Bronchial epithelial cell (primary cell): ENCODE results near the gene PWWP2B. TPM values are rescaled to one million over a fixed set of nuclear protein-coding genes. Genes with fewer than 3 reads are reported as not detected.
A peak's percentile ranks its signal among the peaks of the same experiment; 100 is the strongest.

Source experiments
- DNase-seq: peaks from one replicate; pipeline ENCODE4 v3.0.0-alpha.2; 2010; ENCODE audit warnings: low read depth
- FAIRE-seq: peaks from 2 replicates; lab custom pipeline; 2011; peaks lifted over from hg19 to GRCh38; lab: Jason Lieb, UNC
- H3K27me3 ChIP-seq: 2 replicates; pipeline ENCODE4 v1.5.1; 2011; ENCODE audit warnings: low read length; ENCODE audit not compliant: control insufficient read depth, insufficient read depth
- H3K36me3 ChIP-seq: 2 replicates; pipeline ENCODE4 v1.5.1; 2011; ENCODE audit warnings: low read length; ENCODE audit not compliant: control insufficient read depth, insufficient read depth
- H3K4me3 ChIP-seq: 2 replicates; pipeline ENCODE4 v1.5.1; 2011; ENCODE audit warnings: mild to moderate bottlenecking, low read depth, low read length, control low read depth
- total RNA-seq: library from RNA; depleted of rRNA; stranded (reverse); fragments of >200 nt; gene quantifications from 2 replicates; pipeline ENCODE4 v1.2.1, GENCODE V29; 2014
- TF ChIP-seq, protein P1 (sequence below): IDR thresholded peaks from 2 replicates; pipeline ENCODE4 v1.5.1; 2011; ENCODE audit warnings: mild to moderate bottlenecking, moderate library complexity, low read length, control low read depth, inconsistent platforms; ENCODE audit not compliant: insufficient read depth, severe bottlenecking

The PWWP2B gene
- total RNA-seq, 1 donor from 2014 or later: 40.0 TPM

DNA sequence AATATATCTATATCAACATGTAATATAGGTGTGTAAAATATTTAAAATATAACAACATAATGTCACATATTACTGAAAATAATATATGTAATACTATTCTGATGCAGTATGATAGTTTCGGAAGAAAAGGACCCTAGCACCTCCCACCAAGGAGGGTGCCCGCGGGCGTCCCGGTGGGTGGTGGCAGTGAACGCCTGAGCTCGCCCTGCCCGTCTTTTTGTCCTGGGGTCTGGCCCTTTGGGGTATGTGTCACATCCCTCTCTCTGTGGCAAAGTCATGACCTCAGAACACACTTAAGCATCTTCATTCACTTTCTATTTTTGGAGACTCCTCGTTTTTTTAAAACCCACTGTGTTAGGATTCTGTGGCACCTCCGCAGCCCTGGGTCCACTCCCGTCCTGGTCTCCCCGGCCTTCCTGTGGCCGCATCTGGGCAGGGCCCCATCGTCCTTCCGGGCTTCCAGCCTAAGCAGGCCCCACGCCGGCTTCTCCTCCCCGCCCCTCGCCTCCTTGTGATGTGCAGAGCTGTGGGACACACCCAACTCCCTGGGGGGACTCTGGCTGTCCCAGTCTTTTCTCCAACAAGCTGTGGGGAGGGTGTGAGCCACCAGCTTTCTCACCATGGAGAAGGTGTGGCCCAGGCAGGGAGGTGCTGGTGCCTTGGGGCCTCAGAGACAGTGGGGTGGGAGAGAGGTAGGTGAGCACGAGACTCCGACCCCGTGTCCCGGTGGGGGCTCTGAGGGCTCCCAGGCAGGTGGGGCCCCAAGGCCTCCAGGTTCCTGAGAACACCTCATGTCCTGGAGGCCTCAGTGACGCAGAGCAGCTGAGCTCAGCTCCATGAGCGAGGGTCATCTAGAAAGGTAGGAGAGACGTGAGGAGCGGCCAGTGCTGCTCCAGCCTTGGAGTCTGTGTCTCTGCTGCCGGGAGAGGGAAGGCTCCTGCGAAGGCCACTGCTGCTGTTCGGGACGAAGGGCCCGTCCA is 16.5 kb downstream of the PWWP2B start:
- no peak overlapping the region for H3K4me3 ChIP-seq
- no peaks in the 10 kb centered on the region for H3K27me3 ChIP-seq
- FAIRE-seq (no peak), DNase-seq (no peak)
- peaks cover 11% of the 10 kb centered on the region for H3K36me3 ChIP-seq
- TF ChIP-seq, protein P1, sequence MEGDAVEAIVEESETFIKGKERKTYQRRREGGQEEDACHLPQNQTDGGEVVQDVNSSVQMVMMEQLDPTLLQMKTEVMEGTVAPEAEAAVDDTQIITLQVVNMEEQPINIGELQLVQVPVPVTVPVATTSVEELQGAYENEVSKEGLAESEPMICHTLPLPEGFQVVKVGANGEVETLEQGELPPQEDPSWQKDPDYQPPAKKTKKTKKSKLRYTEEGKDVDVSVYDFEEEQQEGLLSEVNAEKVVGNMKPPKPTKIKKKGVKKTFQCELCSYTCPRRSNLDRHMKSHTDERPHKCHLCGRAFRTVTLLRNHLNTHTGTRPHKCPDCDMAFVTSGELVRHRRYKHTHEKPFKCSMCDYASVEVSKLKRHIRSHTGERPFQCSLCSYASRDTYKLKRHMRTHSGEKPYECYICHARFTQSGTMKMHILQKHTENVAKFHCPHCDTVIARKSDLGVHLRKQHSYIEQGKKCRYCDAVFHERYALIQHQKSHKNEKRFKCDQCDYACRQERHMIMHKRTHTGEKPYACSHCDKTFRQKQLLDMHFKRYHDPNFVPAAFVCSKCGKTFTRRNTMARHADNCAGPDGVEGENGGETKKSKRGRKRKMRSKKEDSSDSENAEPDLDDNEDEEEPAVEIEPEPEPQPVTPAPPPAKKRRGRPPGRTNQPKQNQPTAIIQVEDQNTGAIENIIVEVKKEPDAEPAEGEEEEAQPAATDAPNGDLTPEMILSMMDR: no peak

DNA sequence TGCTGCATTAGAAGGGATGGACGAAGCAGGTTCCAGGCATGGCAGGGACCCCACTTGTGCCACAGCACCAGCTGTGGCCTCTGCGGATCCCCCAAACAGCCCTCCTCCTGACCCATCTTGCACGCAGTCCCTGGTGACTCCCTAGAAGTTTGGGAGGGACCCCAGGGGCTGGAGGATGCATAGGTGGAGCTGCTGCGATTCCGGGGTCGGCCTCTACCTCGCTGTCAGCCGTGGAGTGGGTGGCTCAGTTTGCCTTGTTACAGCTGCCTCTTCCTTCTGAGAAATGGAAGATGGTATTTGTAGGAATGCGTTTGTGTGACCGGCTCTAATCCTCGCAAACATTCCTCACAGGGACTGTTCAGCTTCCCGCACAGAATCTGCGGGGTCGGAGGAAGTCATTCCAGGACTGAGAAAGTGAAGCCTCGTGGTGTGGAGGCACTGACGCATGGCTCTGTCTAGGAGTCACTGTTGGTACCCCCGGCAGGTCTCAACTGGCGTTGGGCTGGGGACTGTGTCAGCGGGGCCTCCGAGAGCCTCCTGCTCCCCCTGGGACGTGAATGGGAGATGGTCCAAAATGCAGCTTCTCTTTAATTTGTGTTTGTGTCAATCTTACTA is 17.5 kb downstream of the PWWP2B start:
- peak; percentile 40 for FAIRE-seq
- TF ChIP-seq, protein P1: no peak

DNA sequence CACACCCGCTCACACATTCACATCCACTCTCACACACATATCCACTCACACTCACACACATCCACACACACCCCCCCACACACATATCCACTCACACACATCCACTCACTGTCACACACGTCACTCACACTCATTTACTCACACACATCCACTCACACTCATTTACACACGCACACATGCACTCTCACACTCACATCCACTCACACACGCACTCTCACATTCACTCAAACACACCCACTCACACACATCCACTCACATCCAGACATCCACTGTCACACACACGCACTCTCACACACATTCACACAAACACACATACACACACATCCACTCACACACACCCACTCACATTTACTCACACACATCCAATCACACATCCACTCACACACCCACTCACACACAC is 18.3 kb downstream of the PWWP2B start:
- TF ChIP-seq, protein P1: no peak
- FAIRE-seq (no peak), DNase-seq (no peak)
- peaks cover 9% of the 10 kb centered on the region for H3K36me3 ChIP-seq
- H3K27me3 ChIP-seq: no peaks in the 10 kb centered on the region
- H3K4me3 ChIP-seq: no peak overlapping the region

More for the DNA sequence above, 17.5 kb downstream of the PWWP2B start:
- H3K27me3 ChIP-seq: no peaks in the 10 kb centered on the region
- H3K36me3 ChIP-seq: peaks cover 11% of the 10 kb centered on the region
- no peak for DNase-seq
- H3K4me3 ChIP-seq: no peak overlapping the region

DNA sequence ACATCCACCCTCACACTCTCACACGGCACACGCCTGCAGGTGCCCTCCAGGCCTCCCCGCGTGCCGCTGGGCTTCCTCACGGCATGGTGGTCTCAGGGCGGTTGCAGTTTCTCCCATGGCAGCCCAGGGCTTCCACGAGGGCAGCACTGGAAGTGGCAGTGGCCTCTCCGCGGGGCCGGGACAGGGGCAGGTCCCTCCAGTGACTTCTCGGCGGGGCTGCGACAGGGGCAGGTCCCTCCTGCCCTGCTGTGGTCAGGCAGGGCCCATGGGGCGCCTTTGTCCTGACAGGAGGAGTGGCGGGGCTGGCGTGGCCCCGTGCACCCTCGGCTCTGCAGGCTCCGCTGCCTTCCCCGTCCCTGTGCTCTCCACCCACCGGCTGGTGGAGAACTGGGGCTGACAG is 19.0 kb downstream of the PWWP2B start:
- Histone ChIP-seq H3K27me3 (no peaks in the 10 kb centered on the region), H3K36me3 (peaks cover 8% of the 10 kb centered on the region), H3K4me3 (no peak overlapping the region)
- TF ChIP-seq, protein P1: no peak
- FAIRE-seq (no peak), DNase-seq (no peak)

DNA sequence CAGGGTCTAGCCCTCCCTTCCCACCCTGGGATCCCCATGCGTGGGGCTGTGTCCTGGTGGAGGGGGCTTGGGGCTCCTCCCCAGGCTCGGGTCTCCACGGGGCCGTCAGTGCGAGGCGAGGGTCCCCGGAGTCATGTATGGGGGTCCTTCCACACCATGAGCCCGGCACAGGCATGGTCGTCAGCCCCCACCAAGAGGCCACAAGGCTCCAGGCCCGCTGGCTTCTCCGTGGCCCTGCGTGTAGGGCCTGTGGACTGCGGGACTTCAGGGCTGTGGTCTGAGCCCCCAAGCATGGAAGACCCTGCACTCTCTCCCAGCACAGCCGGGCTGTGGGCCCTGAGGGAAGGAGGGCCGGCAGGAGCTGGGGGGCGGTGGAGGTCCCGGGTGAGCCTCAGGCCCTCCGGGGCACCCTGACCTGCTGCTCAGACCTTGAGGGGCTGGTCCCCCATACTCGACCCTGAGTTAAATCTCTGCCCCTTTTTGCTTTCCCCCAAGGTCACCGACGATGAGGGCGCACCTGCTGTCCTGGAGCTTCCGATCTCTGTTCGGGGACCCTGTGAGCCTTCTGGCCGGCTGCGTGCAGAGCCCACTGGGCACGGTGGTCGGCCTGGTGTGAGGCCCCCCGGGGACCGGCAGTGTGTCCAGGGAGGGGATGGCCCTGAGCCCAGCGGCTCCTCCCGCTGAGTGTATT is 19.7 kb downstream of the PWWP2B start:
- Histone ChIP-seq H3K4me3 (no peak overlapping the region), H3K27me3 (no peaks in the 10 kb centered on the region), H3K36me3 (peaks cover 8% of the 10 kb centered on the region)
- no peak for FAIRE-seq
- DNase-seq: no peak
- TF ChIP-seq, protein P1: no peak
